Heart left ventricle (tissue), 16 donors: ENCODE results near the gene GRIPAP1. TPM values are rescaled to one million over a fixed set of nuclear protein-coding genes. Genes with fewer than 3 reads are reported as not detected.

Experiments
- ATAC-seq, 4 donors: fragments of 200-7000 bp; cut with Tn5 transposase; one replicate each; pipeline ENCODE4 v1.9.1; 2020 to 2022; ENCODE audit warnings: moderate library complexity in 4 of 4, mild to moderate bottlenecking in 3 of 4, moderate number of reproducible peaks in 1 of 4
- DNase-seq, 5 donors: peaks; one replicate each; pipeline ENCODE4 v3.0.0-alpha.2; 2020
- H3K27ac ChIP-seq, 12 donors: fragments of 200-600 bp; sonication (generic) in 4 of 12; one replicate each; pipeline versions ENCODE4 v1.5.0 to v1.8.0; 2016 to 2022; ENCODE audit warnings: mild to moderate bottlenecking in 2 of 12
- H3K27me3 ChIP-seq, 9 donors: fragments of 200-600 bp; sonication (generic) in 2 of 9; one replicate each; pipeline versions ENCODE4 v1.5.1 to v1.8.0; 2016 to 2022; ENCODE audit warnings: mild to moderate bottlenecking in 3 of 9
- H3K36me3 ChIP-seq, 9 donors: fragments of 200-600 bp; sonication (generic) in 2 of 9; one replicate each; pipeline versions ENCODE4 v1.5.0 to v1.8.0; 2018 to 2022; ENCODE audit warnings: mild to moderate bottlenecking in 2 of 9
- H3K4me1 ChIP-seq, 12 donors: fragments of 200-600 bp; sonication (generic) in 4 of 12; one replicate each; pipeline versions ENCODE4 v1.5.0 to v1.8.0; 2016 to 2022; ENCODE audit warnings: mild to moderate bottlenecking in 3 of 12
- H3K4me3 ChIP-seq, 12 donors: fragments of 200-600 bp; sonication (generic) in 4 of 12; one replicate each; pipeline versions ENCODE4 v1.5.0 to v1.8.0; 2017 to 2022; ENCODE audit warnings: mild to moderate bottlenecking in 9 of 12, moderate library complexity in 4 of 12
- H3K9me3 ChIP-seq, 12 donors: fragments of 200-600 bp; sonication (generic) in 4 of 12; one replicate each; pipeline versions ENCODE4 v1.5.0 to v1.8.0; 2016 to 2022; ENCODE audit warnings: mild to moderate bottlenecking in 1 of 12
- CTCF ChIP-seq, 12 donors: fragments of 200-600 bp; sonication (generic) in 4 of 12; IDR thresholded peaks; one replicate each; pipeline versions ENCODE4 v1.5.0 to v1.8.0; 2018 to 2022; ENCODE audit warnings: antibody characterized with exemption in 12 of 12, mild to moderate bottlenecking in 5 of 12
- POLR2A ChIP-seq, 2 donors: fragments of 450-650 bp; IDR thresholded peaks; one replicate each; pipeline ENCODE4 v1.6.1; 2017; ENCODE audit warnings: antibody characterized with exemption in 2 of 2, mild to moderate bottlenecking in 2 of 2, moderate library complexity in 2 of 2
- WGBS, 4 donors: extraction: QIAGEN DNeasy Blood & Tissue Kit in 2 of 4; methylation state at CpG; one replicate each; pipeline versions ENCODE4 v1.1.5 to v1.1.7; 2013 to 2018; 5-methylcytosine and 5-hydroxymethylcytosine counted together
- intact Hi-C, 10 donors: fragments of 100-400 bp; cut with DNase I; formaldehyde crosslinking; loops; one replicate each; pipeline versions ENCODE4 v1.11.1 to v1.14.2; 2022
- polyA plus RNA-seq, 2 donors: library from polyadenylated mRNA; stranded (reverse); fragments of 200-250 nt; gene quantifications; one replicate each; pipeline ENCODE4 v1.2.3, GENCODE V29; 2013
- total RNA-seq, 9 donors: library from RNA; depleted of rRNA in 2 of 9; stranded (reverse); fragments of >200 nt in 2 of 9; fragmentation: NEBNext Ultra II Directional in 3 of 9; extraction: Animal tissue kit (Norgen Biotek cat#: 25700) in 3 of 9; gene quantifications; one replicate each; pipeline versions ENCODE4 v1.1.0 to v1.2.4, GENCODE V29; 2016 to 2023
- donor health status: ischemic (EF 13 %, LVEDD 7.1; RV severe dilation, severe dysfunction).
- donor health status: healthy with polysubstance abuse.
- donor health status: DM: no; HTN: yes; CAD: no.
- donor health status: DM: no; HTN: no; CAD: no.
- donor health status: ischemic (EF 25% LVEDD 6.9; RV normal size, moderate dysfunction).
- donor health status: ischemic (EF 25% LVEDD 5.7; RV mildly dilated, moderate dysfunction).
- donor health status: healthy.
- donor health status: DM: yes; HTN: yes; CAD: no.
- donor health status: ischemic (EF 35%, LVEDD 5.7; RV mildly dilated, moderate dysfunction).
- donor health status: nonischemic (EF 11% LVEDD 7.7; RV severe dilation, severe dysfunction).
- donor health status: DM: yes; HTN: yes; CAD: no.
- donor health status: PGD.
- donor health status: ischemic (EF 29% LVEDD 5.4; RV normal size, mild dysfunction).
- donor health status: nonischemic (EF 23%, LVEDD 6.1; RV moderate dilation, normal function).

The GRIPAP1 gene
- total and polyA plus RNA-seq, 11 donors, result 11.4 to 41.6 (median 19.4) TPM

GRCh38 chrX:48992341-48992740, 9.7 kb downstream of the GRIPAP1 start:
- H3K9me3 ChIP-seq, result no peaks in the 10 kb centered on the region
- peaks cover 0 to 65% (median 27%) of the 10 kb centered on the region in 9 donors for H3K36me3 ChIP-seq
- TF ChIP-seq CTCF (IDR thresholded peaks at IDR 0.05) (no peak), POLR2A (IDR thresholded peaks at IDR 0.05) (no peak)
- intact Hi-C loops, result no loop called here
- ATAC-seq (no peak), DNase-seq (no peak)
- peaks cover 0 to 12% (median 0%) of the 10 kb centered on the region in 9 donors for H3K27me3 ChIP-seq
- H3K4me3 ChIP-seq, result no peak overlapping the region
- no peaks in the 10 kb centered on the region for H3K4me1 ChIP-seq
- no peak overlapping the region for H3K27ac ChIP-seq

GRCh38 chrX:48989483-48989882, 12.6 kb downstream of the GRIPAP1 start:
- no peak overlapping the region for H3K4me3 ChIP-seq
- intact Hi-C loops, result no loop called here
- no peaks in the 10 kb centered on the region for H3K9me3 ChIP-seq
- H3K4me1 ChIP-seq, result no peaks in the 10 kb centered on the region
- peaks cover 0 to 72% (median 26%) of the 10 kb centered on the region in 9 donors for H3K36me3 ChIP-seq
- TF ChIP-seq POLR2A (IDR thresholded peaks at IDR 0.05) (no peak), CTCF (IDR thresholded peaks at IDR 0.05) (no peak)
- ATAC-seq, result peak in 1 of 4 donors; percentile 55
- DNase-seq, result peak in 2 of 5 donors; percentile 11 to 24
- peaks cover 0 to 5% (median 0%) of the 10 kb centered on the region in 9 donors for H3K27me3 ChIP-seq
- no peak overlapping the region for H3K27ac ChIP-seq
- whole genome bisulfite sequencing, 4 donors, result 51 to 69% (median 63%) methylated on average over 4 of the region's 4 CpGs

GRCh38 chrX:48983896-48984295, 18.2 kb downstream of the GRIPAP1 start:
- ATAC-seq (no peak), DNase-seq (no peak)
- WGBS, 4 donors, result 83 to 91% (median 87%) methylated on average over 3 of the region's 3 CpGs
- Histone ChIP-seq H3K27me3 (no peaks in the 10 kb centered on the region), H3K36me3 (peaks cover 0 to 70% (median 45%) of the 10 kb centered on the region in 9 donors), H3K4me3 (no peak overlapping the region), H3K4me1 (no peaks in the 10 kb centered on the region), H3K9me3 (no peaks in the 10 kb centered on the region), H3K27ac (no peak overlapping the region)
- intact Hi-C loops, result no loop called here
- TF ChIP-seq CTCF (IDR thresholded peaks at IDR 0.05) (no peak), POLR2A (IDR thresholded peaks at IDR 0.05) (no peak)

GRCh38 chrX:48983081-48983480, 19.0 kb downstream of the GRIPAP1 start:
- DNase-seq (no peak), ATAC-seq (no peak)
- intact Hi-C loops, result no loop called here
- no peaks in the 10 kb centered on the region for H3K9me3 ChIP-seq
- H3K27me3 ChIP-seq, result no peaks in the 10 kb centered on the region
- peaks cover 0 to 67% (median 50%) of the 10 kb centered on the region in 9 donors for H3K36me3 ChIP-seq
- no peak overlapping the region for H3K27ac ChIP-seq
- no peaks in the 10 kb centered on the region for H3K4me1 ChIP-seq
- WGBS, 4 donors, result 90 to 94% (median 92%) methylated on average over 17 of the region's 17 CpGs
- H3K4me3 ChIP-seq, result no peak overlapping the region
- TF ChIP-seq POLR2A (IDR thresholded peaks at IDR 0.05), result no peak
- no peak for TF ChIP-seq CTCF (IDR thresholded peaks at IDR 0.05)
